H1 (cell line): ENCODE data around the gene UGT2B15. TPM values are rescaled to one million over a fixed set of nuclear protein-coding genes. Genes with fewer than 3 reads are reported as not detected.

Experiments
- CTCF ChIA-PET: fragments of 300-600 bp; sonication (Branson Sonifier 250); formaldehyde crosslinking; loops from one replicate; lab custom pipeline; 2021; ENCODE audit not compliant: partially characterized antibody; lab: Charles Lee
- POLR2A ChIA-PET: fragments of 300-600 bp; sonication (Branson Sonifier 250); formaldehyde crosslinking; loops from one replicate; lab custom pipeline; 2021; ENCODE audit warnings: inconsistent platforms; ENCODE audit not compliant: partially characterized antibody; lab: Charles Lee
- DNase-seq, 2 experiments: peaks; one replicate each; pipeline versions ENCODE4 v3.0.0 to v3.0.0-alpha.2; 2010 to 2022; ENCODE audit warnings: low spot score in 2 of 2, low read depth in 1 of 2, mixed read lengths in 1 of 2
- FAIRE-seq: peaks from 2 replicates; lab custom pipeline; 2011; peaks lifted over from hg19 to GRCh38; lab: Jason Lieb, UNC
- H2AFZ ChIP-seq: 2 replicates; pipeline ENCODE4 v1.8.1; 2012; ENCODE audit warnings: low read length, inconsistent platforms
- H2AK5ac ChIP-seq: 2 replicates; pipeline ENCODE4 v1.6.1; 2013; ENCODE audit warnings: low read depth, low read length
- H2BK120ac ChIP-seq: replicated peaks from 2 replicates; pipeline ENCODE3; 2013; ENCODE audit warnings: low read depth, low read length, inconsistent platforms
- H2BK12ac ChIP-seq: 2 replicates; pipeline ENCODE4 v1.6.1; 2013; ENCODE audit warnings: low read depth, low read length
- H2BK15ac ChIP-seq: 2 replicates; pipeline ENCODE4 v1.6.1; 2013; ENCODE audit warnings: low read length
- H2BK20ac ChIP-seq: 2 replicates; pipeline ENCODE4 v1.6.1; 2013; ENCODE audit warnings: low read length
- H2BK5ac ChIP-seq: 2 replicates; pipeline ENCODE4 v1.6.1; 2013; ENCODE audit warnings: low read depth, low read length
- H3K14ac ChIP-seq: 2 replicates; pipeline ENCODE4 v1.6.1; 2013; ENCODE audit warnings: inconsistent platforms; ENCODE audit not compliant: insufficient read length
- H3K18ac ChIP-seq: 2 replicates; pipeline ENCODE4 v1.6.1; 2013; ENCODE audit warnings: low read length; ENCODE audit errors: extremely low read depth
- H3K23ac ChIP-seq: 2 replicates; pipeline ENCODE4 v1.6.1; 2013; ENCODE audit warnings: inconsistent platforms; ENCODE audit not compliant: insufficient read length
- H3K23me2 ChIP-seq: 2 replicates; pipeline ENCODE4 v1.6.1; 2013; ENCODE audit warnings: low read depth, low read length
- H3K27ac ChIP-seq: 2 replicates; pipeline ENCODE4 v1.6.1; 2011; ENCODE audit warnings: low read depth, low read length, inconsistent platforms
- H3K27me3 ChIP-seq, 4 experiments: replicated peaks in 1 of 4; 1 replicate in 1 of 4; 2 replicates in 3 of 4; pipeline versions ENCODE4 v1.6.1 to v1.8.1; 2011 to 2013; ENCODE audit warnings: low read length in 3 of 4, mild to moderate bottlenecking in 3 of 4, inconsistent platforms in 2 of 4, mixed read lengths in 2 of 4, moderate library complexity in 1 of 4; ENCODE audit not compliant: control insufficient read depth in 3 of 4, insufficient read depth in 3 of 4; ENCODE audit errors: extremely low read depth in 1 of 4
- H3K36me3 ChIP-seq, 4 experiments: 2 replicates each; pipeline versions ENCODE4 v1.6.1 to v1.8.1; 2011 to 2013; ENCODE audit warnings: mild to moderate bottlenecking in 4 of 4, low read length in 3 of 4, moderate library complexity in 2 of 4, control low read depth in 1 of 4, inconsistent platforms in 1 of 4; ENCODE audit not compliant: insufficient read depth in 4 of 4, control insufficient read depth in 2 of 4
- H3K4ac ChIP-seq: replicated peaks from 2 replicates; pipeline ENCODE3; 2013; ENCODE audit warnings: low read length, low read depth, mixed read lengths, inconsistent platforms; ENCODE audit not compliant: insufficient read length
- H3K4me1 ChIP-seq, 4 experiments: replicated peaks in 1 of 4; 1 replicate in 1 of 4; 2 replicates in 3 of 4; pipeline versions ENCODE4 v1.6.1 to v1.8.1; 2011 to 2013; ENCODE audit warnings: low read length in 3 of 4, inconsistent platforms in 2 of 4, mixed read lengths in 1 of 4; ENCODE audit not compliant: insufficient read depth in 4 of 4, control insufficient read depth in 3 of 4
- H3K4me2 ChIP-seq, 2 experiments: 2 replicates each; pipeline versions ENCODE4 v1.6.1 to v1.8.1; 2011 to 2013; ENCODE audit warnings: low read depth in 2 of 2, low read length in 2 of 2, control low read depth in 1 of 2, inconsistent platforms in 1 of 2, mild to moderate bottlenecking in 1 of 2; ENCODE audit not compliant: insufficient read depth in 1 of 2
- H3K4me3 ChIP-seq, 4 experiments: fragments of 200-600, 300-600 bp in 1 of 4; sonication (generic), shearing (Covaris generic), sonication (Bioruptor Twin) in 1 of 4; 2 replicates each; pipeline versions ENCODE4 v1.5.1 to v1.8.1; 2011 to 2016; ENCODE audit warnings: low read length in 4 of 4, low read depth in 3 of 4, control low read depth in 2 of 4, inconsistent platforms in 2 of 4, mild to moderate bottlenecking in 2 of 4, mixed read lengths in 1 of 4, moderate library complexity in 1 of 4; ENCODE audit not compliant: insufficient read depth in 2 of 4; ENCODE audit errors: extremely low read depth in 1 of 4
- H3K56ac ChIP-seq: replicated peaks from 2 replicates; pipeline ENCODE3; 2013; ENCODE audit warnings: low read depth, mild to moderate bottlenecking, mixed read lengths, low read length, inconsistent platforms; ENCODE audit not compliant: insufficient read length
- H3K79me1 ChIP-seq: 2 replicates; pipeline ENCODE4 v1.6.1; 2013; ENCODE audit warnings: low read depth, low read length, control low read depth
- H3K79me2 ChIP-seq, 2 experiments: 2 replicates each; pipeline versions ENCODE4 v1.6.1 to v1.8.1; 2012 to 2013; ENCODE audit warnings: low read length in 2 of 2, mild to moderate bottlenecking in 2 of 2, inconsistent platforms in 1 of 2; ENCODE audit not compliant: insufficient read depth in 2 of 2, control insufficient read depth in 1 of 2
- H3K9ac ChIP-seq, 4 experiments: replicated peaks in 1 of 4; 1 replicate in 1 of 4; 2 replicates in 3 of 4; pipeline versions ENCODE4 v1.6.1 to v1.8.1; 2011 to 2013; ENCODE audit warnings: low read depth in 3 of 4, low read length in 3 of 4, control low read depth in 2 of 4, mild to moderate bottlenecking in 2 of 4, moderate library complexity in 2 of 4, inconsistent platforms in 1 of 4; ENCODE audit errors: extremely low read depth in 1 of 4
- H3K9me3 ChIP-seq, 2 experiments: 2 replicates each; pipeline versions ENCODE4 v1.6.1 to v1.8.1; 2012 to 2013; ENCODE audit warnings: mild to moderate bottlenecking in 2 of 2, moderate library complexity in 2 of 2, control low read depth in 1 of 2, inconsistent platforms in 1 of 2, low read depth in 1 of 2, low read length in 1 of 2, mixed read lengths in 1 of 2; ENCODE audit not compliant: insufficient read depth in 2 of 2
- H4K20me1 ChIP-seq, 2 experiments: replicated peaks in 1 of 2; 2 replicates each; pipeline versions ENCODE3 to v1.8.1; 2011 to 2013; ENCODE audit warnings: inconsistent platforms in 2 of 2, low read length in 2 of 2, mild to moderate bottlenecking in 1 of 2; ENCODE audit not compliant: insufficient read depth in 2 of 2, control insufficient read depth in 1 of 2
- H4K5ac ChIP-seq: 2 replicates; pipeline ENCODE4 v1.6.1; 2013; ENCODE audit warnings: low read length, low read depth, mixed read lengths, inconsistent platforms; ENCODE audit not compliant: insufficient read length
- H4K8ac ChIP-seq: 2 replicates; pipeline ENCODE4 v1.8.0; 2013; ENCODE audit warnings: mild to moderate bottlenecking, moderate library complexity, low read length, inconsistent platforms; ENCODE audit not compliant: insufficient read depth; ENCODE audit errors: extremely low read depth
- H4K91ac ChIP-seq: replicated peaks from 2 replicates; pipeline ENCODE3; 2013; ENCODE audit warnings: low read length, mixed read lengths, inconsistent platforms; ENCODE audit not compliant: insufficient read length
- CTCF ChIP-seq, 3 experiments: IDR thresholded peaks; 1 replicate in 2 of 3; 2 replicates in 1 of 3; pipeline versions ENCODE4 v1.5.1 to v1.6.1; 2011; ENCODE audit warnings: low read length in 3 of 3, mild to moderate bottlenecking in 3 of 3, inconsistent platforms in 2 of 3, low read depth in 1 of 3, moderate library complexity in 1 of 3; ENCODE audit not compliant: insufficient read depth in 1 of 3; ENCODE audit errors: control extremely low read depth in 1 of 3
- EP300 ChIP-seq, 2 experiments: IDR thresholded peaks; 1 replicate in 1 of 2; 2 replicates in 1 of 2; pipeline ENCODE4 v1.6.1; 2011 to 2012; ENCODE audit warnings: low read depth in 2 of 2, low read length in 2 of 2, mild to moderate bottlenecking in 2 of 2, borderline replicate concordance in 1 of 2, inconsistent platforms in 1 of 2, moderate library complexity in 1 of 2
- HDAC2 ChIP-seq, 2 experiments: fragments of 300-600 bp in 1 of 2; sonication (generic) in 1 of 2; IDR thresholded peaks; 2 replicates each; pipeline ENCODE4 v1.6.1; 2011 to 2012; ENCODE audit warnings: low read depth in 2 of 2, low read length in 2 of 2, mild to moderate bottlenecking in 2 of 2, moderate library complexity in 2 of 2, borderline replicate concordance in 1 of 2, inconsistent platforms in 1 of 2
- SIRT6 ChIP-seq: IDR thresholded peaks from one replicate; pipeline ENCODE4 v1.7.1; 2012; ENCODE audit warnings: low read length, inconsistent platforms
- SP4 ChIP-seq: IDR thresholded peaks from 2 replicates; pipeline ENCODE4 v1.6.1; 2012; ENCODE audit warnings: low read length, inconsistent platforms
- SRF ChIP-seq: IDR thresholded peaks from 2 replicates; pipeline ENCODE4 v1.6.1; 2011; ENCODE audit warnings: mild to moderate bottlenecking, low read depth, low read length, moderate library complexity
- TEAD4 ChIP-seq: IDR thresholded peaks from 2 replicates; pipeline ENCODE4 v1.6.1; 2012; ENCODE audit warnings: low read depth, low read length, inconsistent platforms, mixed read lengths
- WGBS, 2 experiments: shearing (Covaris generic) in 1 of 2; methylation state at CpG; one replicate each; pipeline versions ENCODE4 v1.1.6 to v1.1.7; 2013 to 2015; ENCODE audit warnings: low lambda C conversion rate in 2 of 2, mixed read lengths in 2 of 2, inconsistent platforms in 1 of 2, low coverage in 1 of 2, missing lambda C conversion rate in 1 of 2; ENCODE audit not compliant: insufficient replicate concordance in 2 of 2, insufficient coverage in 1 of 2, insufficient read length in 1 of 2; ENCODE audit errors: extremely low coverage in 1 of 2, missing lambda C conversion rate in 1 of 2; 5-methylcytosine and 5-hydroxymethylcytosine counted together
- polyA plus RNA-seq, 7 experiments: library from polyadenylated mRNA; depleted of rRNA in 3 of 7; stranded (reverse) in 5 of 7; unstranded in 2 of 7; fragments of >200 nt in 5 of 7; fragments of 200-250 nt in 2 of 7; gene quantifications; 1 replicate in 5 of 7; 2 replicates in 1 of 7; 4 replicates in 1 of 7; pipeline versions ENCODE4 v1.2.1 to v1.2.3, GENCODE V29; 2011 to 2013; ENCODE audit warnings: missing spikeins in 2 of 7, mixed read lengths in 2 of 7
- total RNA-seq: library from RNA; stranded (reverse); fragmentation: NEBNext Ultra II Directional; extraction: Animal tissue kit (Norgen Biotek cat#: 25700); gene quantifications from 2 replicates; pipeline ENCODE4 v1.2.1, GENCODE V29; 2021

The UGT2B15 gene
- total and polyA plus RNA-seq, 2 of the 8 experiments (the other 6 are each of a cell fraction or from before 2014, with no cell fraction given), result not detected

- Histone ChIP-seq H3K4ac (no peak overlapping the region), H3K23me2 (no peaks in the 10 kb centered on the region), H2AK5ac (no peak overlapping the region), H3K18ac (no peak overlapping the region), H4K91ac (no peak overlapping the region), H3K9me3 (no peaks in the 10 kb centered on the region), H3K79me2 (no peaks in the 10 kb centered on the region), H3K4me2 (no peak overlapping the region), H3K27ac (no peak overlapping the region), H2BK120ac (no peak overlapping the region), H2BK12ac (no peak overlapping the region), H3K36me3 (no peaks in the 10 kb centered on the region), H3K27me3 (no peaks in the 10 kb centered on the region), H3K23ac (no peak overlapping the region), H4K20me1 (no peaks in the 10 kb centered on the region), H4K8ac (no peak overlapping the region), H2BK20ac (no peak overlapping the region), H3K79me1 (no peaks in the 10 kb centered on the region), H3K9ac (no peak overlapping the region), H3K14ac (no peak overlapping the region), H3K4me1 (no peaks in the 10 kb centered on the region), H2AFZ (no peak overlapping the region), H2BK5ac (no peak overlapping the region), H3K4me3 (no peak overlapping the region), H2BK15ac (no peak overlapping the region), H3K56ac (no peak overlapping the region), H4K5ac (no peak overlapping the region)
- WGBS, 2 experiments, result 95% methylated on average over 2 of the region's 2 CpGs; no CpG with 5 or more reads in 1 of the 2 experiments
- ChIA-PET POLR2A (no interaction called here), CTCF (no interaction called here)
- DNase-seq (no peak), FAIRE-seq (no peak)
- TF ChIP-seq SIRT6 (no peak), EP300 (IDR thresholded peaks at IDR 0.05; ENCODE audit: borderline replicate concordance in 1 of 2, low read depth in 2 of 2, low read length in 2 of 2) (no peak), CTCF (IDR thresholded peaks at IDR 0.05; ENCODE audit: control extremely low read depth in 1 of 3, insufficient read depth in 1 of 3, low read depth in 1 of 3, low read length in 3 of 3) (no peak), HDAC2 (IDR thresholded peaks at IDR 0.05; ENCODE audit: borderline replicate concordance in 1 of 2, low read depth in 2 of 2, low read length in 2 of 2) (no peak), TEAD4 (no peak), SP4 (no peak), SRF (no peak)
Measured at GRCh38 chr4:68597482-68597881, 73.0 kb downstream of the UGT2B15 start.
